NT2/D1 (cell line): Measurements from ENCODE around the gene KCNQ1.

Experiments used
- SUZ12 ChIP-seq: IDR thresholded peaks from 2 replicates; pipeline ENCODE4 v1.6.1; 2011; ENCODE audit not compliant: insufficient read length, insufficient read depth; ENCODE audit errors: extremely low read depth
- YY1 ChIP-seq: IDR thresholded peaks from 2 replicates; pipeline ENCODE4 v1.6.1; 2011; ENCODE audit not compliant: insufficient read length, insufficient read depth
- ZNF274 ChIP-seq: IDR thresholded peaks from 2 replicates; pipeline ENCODE4 v1.6.1; 2011; ENCODE audit warnings: mild to moderate bottlenecking, low read depth, low read length

DNA sequence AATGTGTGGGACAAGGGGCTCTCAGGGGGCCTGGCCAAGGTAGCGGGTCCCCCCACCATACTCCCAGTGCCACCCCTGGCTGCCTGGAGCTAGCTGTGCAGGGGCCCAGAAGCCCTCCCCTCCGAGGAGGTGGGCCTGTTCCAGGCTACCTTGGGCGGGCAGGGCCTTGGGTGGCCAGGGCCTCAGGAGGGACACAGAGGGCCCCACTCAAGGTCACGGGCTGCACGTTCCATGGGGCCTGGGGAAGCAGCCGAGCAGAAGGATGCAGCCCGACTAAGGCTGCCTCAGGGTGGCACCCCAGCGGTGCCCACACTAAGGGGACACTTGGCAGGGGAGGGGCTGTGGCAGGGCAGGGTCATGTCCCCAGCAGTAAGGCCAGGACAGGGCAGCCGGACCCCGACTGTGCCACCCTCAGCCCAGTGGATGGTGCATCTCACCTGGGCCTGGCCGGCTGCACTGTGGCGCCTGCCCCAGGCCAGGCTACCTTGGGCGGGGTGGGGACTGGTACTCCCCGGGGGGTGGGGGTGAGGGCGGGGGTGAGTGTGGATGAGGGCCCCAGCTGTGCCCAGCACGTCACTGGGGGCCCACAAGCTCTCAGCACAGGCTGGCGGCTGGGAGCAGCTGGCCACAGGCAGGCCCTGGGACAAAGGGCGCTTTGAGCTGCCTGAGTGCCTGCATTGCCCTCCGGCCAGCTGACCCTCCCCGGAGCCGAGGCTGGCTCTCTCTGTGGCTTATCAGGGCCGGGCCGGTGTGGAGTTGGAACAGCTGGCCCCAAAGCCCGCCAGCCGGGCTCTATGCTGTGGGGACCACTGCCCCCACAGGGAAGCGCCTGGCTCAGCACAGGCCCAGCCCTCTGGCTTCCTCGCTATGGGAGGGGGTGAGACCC, 117.1 kb downstream of the KCNQ1 start:
- TF ChIP-seq YY1 (no peak), ZNF274 (no peak), SUZ12 (no peak)
